HG02981 (cell line): ENCODE data around the gene CDKN2B-AS1.

ENCODE experiments used
- ATAC-seq: cut with Tn5 transposase; IDR thresholded peaks from one replicate; pipeline ENCODE4 v1.9.1; 2021; ENCODE audit warnings: mild to moderate bottlenecking, moderate library complexity; ENCODE audit not compliant: unreplicated experiment

The CDKN2B-AS1 gene

GRCh38 chr9:22084336-22085035, 89.9 kb downstream of the CDKN2B-AS1 start:
- ATAC-seq: no peak

GRCh38 chr9:22088053-22088716, 93.6 kb downstream of the CDKN2B-AS1 start:
- ATAC-seq: no peak

GRCh38 chr9:22088717-22089061, 94.1 kb downstream of the CDKN2B-AS1 start:
- no peak for ATAC-seq

- ATAC-seq: no peak
Measured at GRCh38 chr9:22097707-22098106, 103.1 kb downstream of the CDKN2B-AS1 start.

GRCh38 chr9:22098643-22099332, 104.2 kb downstream of the CDKN2B-AS1 start:
- ATAC-seq: no peak

GRCh38 chr9:22100626-22101025, 106.0 kb downstream of the CDKN2B-AS1 start:
- ATAC-seq: no peak

- no peak for ATAC-seq
Measured at GRCh38 chr9:22102146-22103053, 107.8 kb downstream of the CDKN2B-AS1 start.

GRCh38 chr9:22103685-22104575, 109.3 kb downstream of the CDKN2B-AS1 start:
- ATAC-seq: no peak

- peak; percentile 97 for ATAC-seq
Measured at GRCh38 chr9:22105005-22105722, 110.6 kb downstream of the CDKN2B-AS1 start.

GRCh38 chr9:22107202-22108045, 112.8 kb downstream of the CDKN2B-AS1 start:
- no peak for ATAC-seq

GRCh38 chr9:22108581-22109370, 114.2 kb downstream of the CDKN2B-AS1 start:
- ATAC-seq: no peak

- no peak for ATAC-seq
Measured at GRCh38 chr9:22111176-22111953, 116.8 kb downstream of the CDKN2B-AS1 start.

- no peak for ATAC-seq
Measured at GRCh38 chr9:22111954-22112247, 117.3 kb downstream of the CDKN2B-AS1 start.

- no peak for ATAC-seq
Measured at GRCh38 chr9:22112870-22113821, 118.6 kb downstream of the CDKN2B-AS1 start.

GRCh38 chr9:22114956-22115355, 120.4 kb downstream of the CDKN2B-AS1 start:
- no peak for ATAC-seq

GRCh38 chr9:22116758-22117157, 122.2 kb downstream of the CDKN2B-AS1 start:
- ATAC-seq: no peak
